GM23248 (cell line): ENCODE data around the gene TRIM29. TPM values are rescaled to one million over a fixed set of nuclear protein-coding genes. Genes with fewer than 3 reads are reported as not detected.

ENCODE experiments used
- DNase-seq: peaks from one replicate; pipeline ENCODE4 v3.0.0-alpha.2; 2015
- H2AFZ ChIP-seq: fragments of 200-600 bp; sonication (generic); 2 replicates; pipeline ENCODE4 v1.6.1; 2016; ENCODE audit warnings: antibody characterized with exemption
- H3F3A ChIP-seq: fragments of 200-600 bp; sonication (generic); 2 replicates; pipeline ENCODE4 v1.6.1; 2016; ENCODE audit warnings: mild to moderate bottlenecking, antibody characterized with exemption, mixed run types; ENCODE audit not compliant: insufficient read depth
- H3K27ac ChIP-seq: fragments of 200-600 bp; sonication (generic); 2 replicates; pipeline ENCODE4 v1.5.1; 2016; ENCODE audit warnings: mild to moderate bottlenecking
- H3K27me3 ChIP-seq: fragments of 200-600 bp; sonication (generic); replicated peaks from 2 replicates; pipeline ENCODE4 v1.6.1; 2016; ENCODE audit warnings: mild to moderate bottlenecking; ENCODE audit not compliant: insufficient read depth
- H3K36me3 ChIP-seq: fragments of 200-600 bp; sonication (generic); 2 replicates; pipeline ENCODE4 v1.6.1; 2016; ENCODE audit warnings: low read depth, mild to moderate bottlenecking
- H3K4me1 ChIP-seq: fragments of 200-600 bp; sonication (generic); 2 replicates; pipeline ENCODE4 v1.6.1; 2016; ENCODE audit warnings: mild to moderate bottlenecking; ENCODE audit not compliant: insufficient read depth
- H3K4me2 ChIP-seq: fragments of 200-600 bp; sonication (generic); one replicate; pipeline ENCODE4 v1.6.1; 2016; ENCODE audit warnings: mild to moderate bottlenecking; ENCODE audit not compliant: unreplicated experiment
- H3K4me3 ChIP-seq: fragments of 200-600 bp; sonication (generic); 2 replicates; pipeline ENCODE4 v1.5.1; 2016; ENCODE audit warnings: mild to moderate bottlenecking
- H3K79me2 ChIP-seq: fragments of 200-600 bp; sonication (generic); 2 replicates; pipeline ENCODE4 v1.6.1; 2016; ENCODE audit warnings: mild to moderate bottlenecking; ENCODE audit not compliant: insufficient read depth
- H3K9ac ChIP-seq: fragments of 200-600 bp; sonication (generic); 2 replicates; pipeline ENCODE4 v1.6.1; 2016; ENCODE audit warnings: mild to moderate bottlenecking
- H3K9me2 ChIP-seq: fragments of 200-600 bp; sonication (generic); 2 replicates; pipeline ENCODE4 v1.6.1; 2016; ENCODE audit warnings: mixed run types, mild to moderate bottlenecking, moderate library complexity; ENCODE audit not compliant: insufficient read depth
- H3K9me3 ChIP-seq: fragments of 200-600 bp; sonication (generic); one replicate; pipeline ENCODE4 v1.6.1; 2017; ENCODE audit warnings: low read depth
- H4K20me1 ChIP-seq: fragments of 200-600 bp; sonication (generic); 2 replicates; pipeline ENCODE4 v1.6.0; 2016; ENCODE audit not compliant: insufficient read depth
- EZH2 ChIP-seq: fragments of 200-600 bp; sonication (generic); IDR thresholded peaks from 2 replicates; pipeline ENCODE4 v1.6.1; 2018; ENCODE audit warnings: antibody characterized with exemption, mild to moderate bottlenecking; ENCODE audit not compliant: insufficient read depth, poor library complexity, severe bottlenecking
- EZH2phosphoT487 ChIP-seq: fragments of 200-600 bp; sonication (generic); IDR thresholded peaks from 2 replicates; pipeline ENCODE4 v1.6.1; 2018; ENCODE audit warnings: antibody characterized with exemption, moderate library complexity, mild to moderate bottlenecking, low read depth; ENCODE audit not compliant: insufficient read depth
- WGBS, 2 experiments: methylation state at CpG; one replicate each; pipeline ENCODE4 v1.1.6; 2015 to 2017; ENCODE audit warnings: low lambda C conversion rate in 2 of 2, low coverage in 1 of 2; ENCODE audit errors: missing lambda C conversion rate in 2 of 2; 5-methylcytosine and 5-hydroxymethylcytosine counted together
- in situ Hi-C: fragments of 300-500 bp; cut with MboI; formaldehyde crosslinking; loops from 2 replicates; pipeline ENCODE4 v1.15.0; 2020
- polyA plus RNA-seq: library from polyadenylated mRNA; unstranded; fragments of >200 nt; fragmentation: Nextera tagmentation; extraction: Ambion mirVana; gene quantifications from 2 replicates; pipeline ENCODE4 v1.2.1, GENCODE V29; 2016
- total RNA-seq: library from RNA; depleted of rRNA; stranded (reverse); fragments of >200 nt; shearing (Covaris generic); gene quantifications from 2 replicates; pipeline ENCODE4 v1.2.3, GENCODE V29; 2014

TRIM29 gene
- total and polyA plus RNA-seq, 2 experiments from 2014 or later = 0.86 TPM; not detected in 1

DNA sequence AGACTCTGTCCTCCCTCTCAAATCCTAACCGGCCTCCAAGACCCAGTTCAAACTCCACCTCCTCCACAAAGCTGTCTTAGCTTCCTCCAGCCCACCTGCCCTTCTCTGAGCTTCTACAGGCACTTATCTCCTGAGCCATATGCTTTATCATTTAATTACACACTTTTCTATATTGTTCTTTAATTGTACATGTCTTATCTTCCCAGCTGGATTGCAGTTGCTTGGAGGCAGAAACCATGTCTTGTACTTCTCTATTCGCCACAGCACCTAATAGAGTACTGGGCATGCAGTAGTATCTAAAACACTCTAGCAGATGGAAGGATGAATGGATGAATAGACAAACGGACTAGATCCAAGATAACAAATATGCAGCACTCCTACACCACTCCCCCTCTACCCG lies 11.3 kb downstream of the TRIM29 start:
- H3K4me2 ChIP-seq = no peak overlapping the region
- H3K9me3 ChIP-seq = no peaks in the 10 kb centered on the region
- no peak for TF ChIP-seq EZH2phosphoT487
- no peak for TF ChIP-seq EZH2
- no peaks in the 10 kb centered on the region for H3K79me2 ChIP-seq
- in situ Hi-C loops = no loop called here
- 60% methylated on average over 4 of the region's 4 CpGs for WGBS, 2 experiments
- no peaks in the 10 kb centered on the region for H3K36me3 ChIP-seq
- H3K9me2 ChIP-seq = no peaks in the 10 kb centered on the region
- H3F3A ChIP-seq = 0 out of 2 replicates have a peak, but pooled peaks cover 5% of the 10 kb centered on the region
- peaks cover 20% of the 10 kb centered on the region for H3K4me1 ChIP-seq
- H3K4me3 ChIP-seq = no peak overlapping the region
- H2AFZ ChIP-seq = no peak overlapping the region
- no peak overlapping the region for H3K27ac ChIP-seq
- H3K27me3 ChIP-seq = no peaks in the 10 kb centered on the region
- no peaks in the 10 kb centered on the region for H4K20me1 ChIP-seq
- DNase-seq = no peak
- no peak overlapping the region for H3K9ac ChIP-seq

GRCh38 chr11:120125509-120125908 lies 12.4 kb downstream of the TRIM29 start:
- Histone ChIP-seq H3K4me2 (no peak overlapping the region), H3K79me2 (no peaks in the 10 kb centered on the region), H2AFZ (no peak overlapping the region), H4K20me1 (no peaks in the 10 kb centered on the region), H3K27me3 (no peaks in the 10 kb centered on the region), H3K9ac (no peak overlapping the region), H3K4me3 (no peak overlapping the region), H3K36me3 (no peaks in the 10 kb centered on the region), H3F3A (0 out of 2 replicates have a peak, but pooled peaks cover 5% of the 10 kb centered on the region), H3K9me2 (no peaks in the 10 kb centered on the region), H3K9me3 (no peaks in the 10 kb centered on the region), H3K4me1 (peaks cover 20% of the 10 kb centered on the region), H3K27ac (no peak overlapping the region)
- WGBS, 2 experiments = 57 to 64% methylated on average over 8 of the region's 8 CpGs
- in situ Hi-C loops = no loop called here
- DNase-seq = no peak
- TF ChIP-seq EZH2 (no peak), EZH2phosphoT487 (no peak)

DNA sequence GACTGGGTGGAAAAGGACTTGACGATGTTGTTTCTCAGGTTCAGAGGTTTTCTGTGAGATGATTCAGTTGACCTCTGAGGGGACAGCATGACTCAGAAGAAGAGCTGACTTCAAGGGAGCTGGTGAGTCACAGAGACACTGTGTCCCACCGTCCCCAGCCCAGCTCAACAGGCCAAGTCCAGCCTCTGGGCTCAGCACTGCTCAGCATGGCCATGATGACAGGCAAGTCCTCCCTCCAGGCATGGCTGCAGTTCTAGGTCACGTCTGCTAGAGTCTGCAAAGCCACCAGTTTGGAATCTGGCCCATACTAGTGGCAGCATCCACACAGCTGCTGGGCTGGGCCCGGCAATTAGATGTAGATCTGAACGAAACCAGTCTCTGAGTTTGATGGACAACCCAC lies 12.9 kb downstream of the TRIM29 start:
- no peaks in the 10 kb centered on the region for H3K9me2 ChIP-seq
- TF ChIP-seq EZH2 (no peak), EZH2phosphoT487 (no peak)
- 8% methylated on average over 5 of the region's 5 CpGs for WGBS, 2 experiments
- H3K4me3 ChIP-seq = no peak overlapping the region
- no peak overlapping the region for H3K9ac ChIP-seq
- H3K9me3 ChIP-seq = no peaks in the 10 kb centered on the region
- no peaks in the 10 kb centered on the region for H4K20me1 ChIP-seq
- H3K27ac ChIP-seq = no peak overlapping the region
- H3K79me2 ChIP-seq = no peaks in the 10 kb centered on the region
- no peaks in the 10 kb centered on the region for H3K36me3 ChIP-seq
- H3K27me3 ChIP-seq = no peaks in the 10 kb centered on the region
- DNase-seq = peak; percentile 85
- H3F3A ChIP-seq = 0 out of 2 replicates have a peak, but pooled peaks cover 5% of the 10 kb centered on the region
- in situ Hi-C loops = no loop called here
- no peak overlapping the region for H2AFZ ChIP-seq
- H3K4me1 ChIP-seq = peaks cover 20% of the 10 kb centered on the region
- peak overlapping the region; percentile 29 for H3K4me2 ChIP-seq

GRCh38 chr11:120124355-120124754 lies 13.6 kb downstream of the TRIM29 start:
- no peak overlapping the region for H2AFZ ChIP-seq
- no peaks in the 10 kb centered on the region for H3K36me3 ChIP-seq
- no peaks in the 10 kb centered on the region for H4K20me1 ChIP-seq
- TF ChIP-seq EZH2phosphoT487 (no peak), EZH2 (no peak)
- 0 out of 2 replicates have a peak, but pooled peaks cover 5% of the 10 kb centered on the region for H3F3A ChIP-seq
- no peak overlapping the region for H3K4me2 ChIP-seq
- no peak for DNase-seq
- 88 to 89% methylated on average over 14 of the region's 14 CpGs for WGBS, 2 experiments
- no peaks in the 10 kb centered on the region for H3K27me3 ChIP-seq
- H3K27ac ChIP-seq = no peak overlapping the region
- in situ Hi-C loops = loop anchor here (25.0 kb wide), 1 partner anchor 637 kb away; no protein-coding TSS in a partner anchor
- no peaks in the 10 kb centered on the region for H3K9me3 ChIP-seq
- no peak overlapping the region for H3K9ac ChIP-seq
- no peaks in the 10 kb centered on the region for H3K79me2 ChIP-seq
- no peaks in the 10 kb centered on the region for H3K9me2 ChIP-seq
- no peak overlapping the region for H3K4me3 ChIP-seq
- H3K4me1 ChIP-seq = peaks cover 20% of the 10 kb centered on the region

- Histone ChIP-seq H3K4me1 (peaks cover 18% of the 10 kb centered on the region), H3F3A (0 out of 2 replicates have a peak, but pooled peaks cover 5% of the 10 kb centered on the region), H3K9me3 (no peaks in the 10 kb centered on the region), H3K79me2 (no peaks in the 10 kb centered on the region), H3K4me2 (no peak overlapping the region), H3K27ac (no peak overlapping the region), H3K36me3 (no peaks in the 10 kb centered on the region), H3K27me3 (no peaks in the 10 kb centered on the region), H4K20me1 (no peaks in the 10 kb centered on the region), H3K4me3 (no peak overlapping the region), H2AFZ (no peak overlapping the region), H3K9me2 (no peaks in the 10 kb centered on the region), H3K9ac (no peak overlapping the region)
- no peak for DNase-seq
- TF ChIP-seq EZH2 = no peak
- no peak for TF ChIP-seq EZH2phosphoT487
- in situ Hi-C loops = loop anchor here (25.0 kb wide), 1 partner anchor 637 kb away; no protein-coding TSS in a partner anchor
- WGBS, 2 experiments = 79 to 88% methylated on average over 12 to 13 of the region's 13 CpGs
Observed at GRCh38 chr11:120123946-120124345, 14.0 kb downstream of the TRIM29 start.
